ENCODE data around the gene TAPT1. TPM values are rescaled to one million over a fixed set of nuclear protein-coding genes. Genes with fewer than 3 reads are reported as not detected.

Gene TAPT1
- total RNA-seq, 1 donor from 2014 or later = 28.5 TPM

- DNase-seq (ENCODE audit: extremely low spot score in 2 of 2) = no peak
- TF ChIP-seq POLR2A (IDR thresholded peaks at IDR 0.05) (no peak), POLR2AphosphoS5 (IDR thresholded peaks at IDR 0.05; ENCODE audit: insufficient read depth in 1 of 2, low read depth in 1 of 2) (no peak), CTCF (IDR thresholded peaks at IDR 0.05) (no peak)
- H3K4me1 ChIP-seq = no peaks in the 10 kb centered on the region
- H3K4me3 ChIP-seq = no peak overlapping the region
- H3K9me3 ChIP-seq = no peaks in the 10 kb centered on the region
- no peak overlapping the region for H3K27ac ChIP-seq
- no peaks in the 10 kb centered on the region for H3K27me3 ChIP-seq
- peaks cover 2 to 69% of the 10 kb centered on the region in 2 donors for H3K36me3 ChIP-seq
- intact Hi-C loops (cut with DNase I) = loop anchor here (10.0 kb wide), 1 partner anchor 111 kb away; no protein-coding TSS in a partner anchor
These were observed 60.3 kb downstream of the TAPT1 start for GRCh38 chr4:16165931-16166330.

DNA sequence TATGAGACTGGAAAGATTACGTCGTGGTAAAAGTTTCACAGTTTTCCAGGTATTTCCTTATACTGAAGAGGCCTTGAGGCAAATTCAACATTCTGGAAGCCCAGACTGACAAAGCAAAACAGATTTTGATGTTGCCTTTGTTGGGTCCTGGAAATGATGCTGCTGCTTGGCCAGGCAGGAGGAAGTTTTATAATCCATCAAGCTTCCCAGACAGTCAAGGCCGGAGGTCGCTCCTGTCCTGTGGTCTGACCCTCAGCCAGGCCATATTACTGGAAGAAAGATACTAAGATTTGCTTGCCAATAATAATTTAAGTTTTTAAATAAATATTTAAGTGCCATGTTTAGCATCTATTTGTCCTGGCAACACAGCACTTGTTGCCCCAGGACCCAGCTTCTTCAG, 63.4 kb downstream of the TAPT1 start:
- DNase-seq (ENCODE audit: extremely low spot score in 2 of 2) = no peak
- intact Hi-C loops (cut with DNase I) = loop anchor here (10.0 kb wide), 1 partner anchor 108 kb away; no protein-coding TSS in a partner anchor
- TF ChIP-seq POLR2AphosphoS5 (IDR thresholded peaks at IDR 0.05; ENCODE audit: insufficient read depth in 1 of 2, low read depth in 1 of 2) (no peak), POLR2A (IDR thresholded peaks at IDR 0.05) (no peak), CTCF (IDR thresholded peaks at IDR 0.05) (no peak)
- Histone ChIP-seq H3K9me3 (no peaks in the 10 kb centered on the region), H3K4me3 (no peak overlapping the region), H3K27ac (no peak overlapping the region), H3K36me3 (peaks cover 2 to 50% of the 10 kb centered on the region in 2 donors), H3K27me3 (no peaks in the 10 kb centered on the region), H3K4me1 (no peaks in the 10 kb centered on the region)

DNA sequence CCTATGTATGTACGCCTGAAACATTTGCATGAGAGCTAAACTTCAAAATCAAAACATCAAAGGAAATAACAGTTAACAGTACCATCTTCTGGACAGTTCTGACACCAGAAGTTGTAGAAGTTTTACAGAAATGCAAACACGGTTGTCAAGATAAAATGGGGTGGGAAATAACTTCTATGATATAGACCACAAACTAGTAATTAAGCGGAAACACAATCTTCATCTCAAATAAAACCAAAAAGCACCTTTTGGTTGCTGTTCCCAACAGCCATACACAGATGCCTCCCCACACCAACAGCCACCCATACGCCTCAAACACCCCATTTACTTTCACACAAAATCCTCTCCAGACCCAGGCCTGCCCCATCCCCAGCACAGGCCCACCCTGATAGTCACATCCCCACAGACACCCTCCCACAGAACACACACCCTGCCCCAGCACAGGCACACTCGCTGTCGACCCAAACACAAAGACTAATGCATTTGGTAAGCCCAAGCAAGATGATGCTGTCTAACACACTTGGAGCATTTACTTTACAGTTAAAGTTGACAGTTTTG, 64.3 kb downstream of the TAPT1 start:
- no peak overlapping the region for H3K4me3 ChIP-seq
- intact Hi-C loops (cut with DNase I) = loop anchor here (10.0 kb wide), 1 partner anchor 107 kb away; no protein-coding TSS in a partner anchor
- peaks cover 2 to 44% of the 10 kb centered on the region in 2 donors for H3K36me3 ChIP-seq
- no peaks in the 10 kb centered on the region for H3K9me3 ChIP-seq
- TF ChIP-seq CTCF (IDR thresholded peaks at IDR 0.05) (no peak), POLR2AphosphoS5 (IDR thresholded peaks at IDR 0.05; ENCODE audit: insufficient read depth in 1 of 2, low read depth in 1 of 2) (no peak), POLR2A (IDR thresholded peaks at IDR 0.05) (no peak)
- H3K27me3 ChIP-seq = no peaks in the 10 kb centered on the region
- no peak for DNase-seq (ENCODE audit: extremely low spot score in 2 of 2)
- H3K27ac ChIP-seq = no peak overlapping the region
- no peaks in the 10 kb centered on the region for H3K4me1 ChIP-seq

DNA sequence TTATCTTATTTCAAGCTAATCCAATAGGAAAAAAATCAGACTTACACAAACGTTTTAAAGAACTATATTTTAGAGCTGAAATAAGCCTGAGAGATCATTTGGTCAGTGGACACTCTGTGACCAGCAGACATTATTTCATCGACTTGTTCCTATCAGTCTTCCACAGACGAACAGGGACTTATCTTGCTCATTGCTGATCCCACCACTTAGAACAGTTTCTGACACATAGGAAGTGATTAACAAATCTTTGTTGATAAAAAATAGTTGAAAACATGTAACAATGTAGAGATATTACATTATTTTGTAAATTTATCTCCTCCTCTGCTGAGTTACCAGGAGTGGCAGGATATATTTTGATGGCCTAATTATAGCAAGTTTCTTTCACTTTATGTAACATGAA, 65.8 kb downstream of the TAPT1 start:
- Histone ChIP-seq H3K4me3 (no peak overlapping the region), H3K9me3 (no peaks in the 10 kb centered on the region), H3K27me3 (no peaks in the 10 kb centered on the region), H3K27ac (no peak overlapping the region), H3K36me3 (peaks cover 2 to 31% of the 10 kb centered on the region in 2 donors), H3K4me1 (no peaks in the 10 kb centered on the region)
- TF ChIP-seq POLR2A (IDR thresholded peaks at IDR 0.05) = no peak
- TF ChIP-seq POLR2AphosphoS5 (IDR thresholded peaks at IDR 0.05; ENCODE audit: insufficient read depth in 1 of 2, low read depth in 1 of 2) = no peak
- TF ChIP-seq CTCF (IDR thresholded peaks at IDR 0.05) = no peak
- no peak for DNase-seq (ENCODE audit: extremely low spot score in 2 of 2)
- intact Hi-C loops (cut with DNase I) = loop anchor here (10.0 kb wide), 1 partner anchor 106 kb away; no protein-coding TSS in a partner anchor

DNA sequence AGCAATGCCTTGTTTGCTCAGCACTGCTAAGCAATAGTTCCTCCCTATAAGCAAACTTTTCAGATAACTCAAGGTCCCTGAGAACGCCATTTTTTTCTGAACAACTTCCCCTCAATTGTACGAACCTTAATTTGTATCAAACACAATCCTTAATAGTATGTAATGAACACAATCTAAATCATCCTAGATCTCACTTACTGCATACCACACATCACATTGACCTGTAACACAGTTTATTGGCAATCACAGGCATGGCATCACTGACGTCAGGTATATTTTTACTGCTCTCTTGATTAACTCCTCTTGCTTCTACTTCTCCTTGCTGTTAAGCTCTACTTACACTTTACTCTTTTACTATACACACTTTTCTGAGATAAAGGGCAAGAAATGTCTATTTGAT, 67.0 kb downstream of the TAPT1 start:
- TF ChIP-seq POLR2AphosphoS5 (IDR thresholded peaks at IDR 0.05; ENCODE audit: insufficient read depth in 1 of 2, low read depth in 1 of 2) (no peak), CTCF (IDR thresholded peaks at IDR 0.05) (no peak), POLR2A (IDR thresholded peaks at IDR 0.05) (no peak)
- DNase-seq (ENCODE audit: extremely low spot score in 2 of 2) = no peak
- no peak overlapping the region for H3K27ac ChIP-seq
- no peaks in the 10 kb centered on the region for H3K27me3 ChIP-seq
- no peaks in the 10 kb centered on the region for H3K9me3 ChIP-seq
- no peak overlapping the region for H3K4me3 ChIP-seq
- no peaks in the 10 kb centered on the region for H3K4me1 ChIP-seq
- H3K36me3 ChIP-seq = peaks cover 2 to 20% of the 10 kb centered on the region in 2 donors
- intact Hi-C loops (cut with DNase I) = no loop called here

Data from vagina (tissue), 2 donors.